H1 (cell line): ENCODE results near the gene LPP. TPM values are rescaled to one million over a fixed set of nuclear protein-coding genes. Genes with fewer than 3 reads are reported as not detected.

Experiments used
- CTCF ChIA-PET: fragments of 300-600 bp; sonication (Branson Sonifier 250); formaldehyde crosslinking; loops from one replicate; lab custom pipeline; 2021; ENCODE audit not compliant: partially characterized antibody; lab: Charles Lee
- POLR2A ChIA-PET: fragments of 300-600 bp; sonication (Branson Sonifier 250); formaldehyde crosslinking; loops from one replicate; lab custom pipeline; 2021; ENCODE audit warnings: inconsistent platforms; ENCODE audit not compliant: partially characterized antibody; lab: Charles Lee
- DNase-seq, 2 experiments: peaks; one replicate each; pipeline versions ENCODE4 v3.0.0 to v3.0.0-alpha.2; 2010 to 2022; ENCODE audit warnings: low spot score in 2 of 2, low read depth in 1 of 2, mixed read lengths in 1 of 2
- FAIRE-seq: peaks from 2 replicates; lab custom pipeline; 2011; peaks lifted over from hg19 to GRCh38; lab: Jason Lieb, UNC
- H2AFZ ChIP-seq: 2 replicates; pipeline ENCODE4 v1.8.1; 2012; ENCODE audit warnings: low read length, inconsistent platforms
- H2AK5ac ChIP-seq: 2 replicates; pipeline ENCODE4 v1.6.1; 2013; ENCODE audit warnings: low read depth, low read length
- H2BK120ac ChIP-seq: replicated peaks from 2 replicates; pipeline ENCODE3; 2013; ENCODE audit warnings: low read depth, low read length, inconsistent platforms
- H2BK12ac ChIP-seq: 2 replicates; pipeline ENCODE4 v1.6.1; 2013; ENCODE audit warnings: low read depth, low read length
- H2BK15ac ChIP-seq: 2 replicates; pipeline ENCODE4 v1.6.1; 2013; ENCODE audit warnings: low read length
- H2BK20ac ChIP-seq: 2 replicates; pipeline ENCODE4 v1.6.1; 2013; ENCODE audit warnings: low read length
- H2BK5ac ChIP-seq: 2 replicates; pipeline ENCODE4 v1.6.1; 2013; ENCODE audit warnings: low read depth, low read length
- H3K14ac ChIP-seq: 2 replicates; pipeline ENCODE4 v1.6.1; 2013; ENCODE audit warnings: inconsistent platforms; ENCODE audit not compliant: insufficient read length
- H3K18ac ChIP-seq: 2 replicates; pipeline ENCODE4 v1.6.1; 2013; ENCODE audit warnings: low read length; ENCODE audit errors: extremely low read depth
- H3K23ac ChIP-seq: 2 replicates; pipeline ENCODE4 v1.6.1; 2013; ENCODE audit warnings: inconsistent platforms; ENCODE audit not compliant: insufficient read length
- H3K23me2 ChIP-seq: 2 replicates; pipeline ENCODE4 v1.6.1; 2013; ENCODE audit warnings: low read depth, low read length
- H3K27ac ChIP-seq: 2 replicates; pipeline ENCODE4 v1.6.1; 2011; ENCODE audit warnings: low read depth, low read length, inconsistent platforms
- H3K27me3 ChIP-seq, 4 experiments: replicated peaks in 1 of 4; 1 replicate in 1 of 4; 2 replicates in 3 of 4; pipeline versions ENCODE4 v1.6.1 to v1.8.1; 2011 to 2013; ENCODE audit warnings: low read length in 3 of 4, mild to moderate bottlenecking in 3 of 4, inconsistent platforms in 2 of 4, mixed read lengths in 2 of 4, moderate library complexity in 1 of 4; ENCODE audit not compliant: control insufficient read depth in 3 of 4, insufficient read depth in 3 of 4; ENCODE audit errors: extremely low read depth in 1 of 4
- H3K36me3 ChIP-seq, 4 experiments: 2 replicates each; pipeline versions ENCODE4 v1.6.1 to v1.8.1; 2011 to 2013; ENCODE audit warnings: mild to moderate bottlenecking in 4 of 4, low read length in 3 of 4, moderate library complexity in 2 of 4, control low read depth in 1 of 4, inconsistent platforms in 1 of 4; ENCODE audit not compliant: insufficient read depth in 4 of 4, control insufficient read depth in 2 of 4
- H3K4ac ChIP-seq: replicated peaks from 2 replicates; pipeline ENCODE3; 2013; ENCODE audit warnings: low read length, low read depth, mixed read lengths, inconsistent platforms; ENCODE audit not compliant: insufficient read length
- H3K4me1 ChIP-seq, 4 experiments: replicated peaks in 1 of 4; 1 replicate in 1 of 4; 2 replicates in 3 of 4; pipeline versions ENCODE4 v1.6.1 to v1.8.1; 2011 to 2013; ENCODE audit warnings: low read length in 3 of 4, inconsistent platforms in 2 of 4, mixed read lengths in 1 of 4; ENCODE audit not compliant: insufficient read depth in 4 of 4, control insufficient read depth in 3 of 4
- H3K4me2 ChIP-seq, 2 experiments: 2 replicates each; pipeline versions ENCODE4 v1.6.1 to v1.8.1; 2011 to 2013; ENCODE audit warnings: low read depth in 2 of 2, low read length in 2 of 2, control low read depth in 1 of 2, inconsistent platforms in 1 of 2, mild to moderate bottlenecking in 1 of 2; ENCODE audit not compliant: insufficient read depth in 1 of 2
- H3K4me3 ChIP-seq, 4 experiments: fragments of 200-600, 300-600 bp in 1 of 4; sonication (generic), shearing (Covaris generic), sonication (Bioruptor Twin) in 1 of 4; 2 replicates each; pipeline versions ENCODE4 v1.5.1 to v1.8.1; 2011 to 2016; ENCODE audit warnings: low read length in 4 of 4, low read depth in 3 of 4, control low read depth in 2 of 4, inconsistent platforms in 2 of 4, mild to moderate bottlenecking in 2 of 4, mixed read lengths in 1 of 4, moderate library complexity in 1 of 4; ENCODE audit not compliant: insufficient read depth in 2 of 4; ENCODE audit errors: extremely low read depth in 1 of 4
- H3K56ac ChIP-seq: replicated peaks from 2 replicates; pipeline ENCODE3; 2013; ENCODE audit warnings: low read depth, mild to moderate bottlenecking, mixed read lengths, low read length, inconsistent platforms; ENCODE audit not compliant: insufficient read length
- H3K79me1 ChIP-seq: 2 replicates; pipeline ENCODE4 v1.6.1; 2013; ENCODE audit warnings: low read depth, low read length, control low read depth
- H3K79me2 ChIP-seq, 2 experiments: 2 replicates each; pipeline versions ENCODE4 v1.6.1 to v1.8.1; 2012 to 2013; ENCODE audit warnings: low read length in 2 of 2, mild to moderate bottlenecking in 2 of 2, inconsistent platforms in 1 of 2; ENCODE audit not compliant: insufficient read depth in 2 of 2, control insufficient read depth in 1 of 2
- H3K9ac ChIP-seq, 4 experiments: replicated peaks in 1 of 4; 1 replicate in 1 of 4; 2 replicates in 3 of 4; pipeline versions ENCODE4 v1.6.1 to v1.8.1; 2011 to 2013; ENCODE audit warnings: low read depth in 3 of 4, low read length in 3 of 4, control low read depth in 2 of 4, mild to moderate bottlenecking in 2 of 4, moderate library complexity in 2 of 4, inconsistent platforms in 1 of 4; ENCODE audit errors: extremely low read depth in 1 of 4
- H3K9me3 ChIP-seq, 2 experiments: 2 replicates each; pipeline versions ENCODE4 v1.6.1 to v1.8.1; 2012 to 2013; ENCODE audit warnings: mild to moderate bottlenecking in 2 of 2, moderate library complexity in 2 of 2, control low read depth in 1 of 2, inconsistent platforms in 1 of 2, low read depth in 1 of 2, low read length in 1 of 2, mixed read lengths in 1 of 2; ENCODE audit not compliant: insufficient read depth in 2 of 2
- H4K20me1 ChIP-seq, 2 experiments: replicated peaks in 1 of 2; 2 replicates each; pipeline versions ENCODE3 to v1.8.1; 2011 to 2013; ENCODE audit warnings: inconsistent platforms in 2 of 2, low read length in 2 of 2, mild to moderate bottlenecking in 1 of 2; ENCODE audit not compliant: insufficient read depth in 2 of 2, control insufficient read depth in 1 of 2
- H4K5ac ChIP-seq: 2 replicates; pipeline ENCODE4 v1.6.1; 2013; ENCODE audit warnings: low read length, low read depth, mixed read lengths, inconsistent platforms; ENCODE audit not compliant: insufficient read length
- H4K8ac ChIP-seq: 2 replicates; pipeline ENCODE4 v1.8.0; 2013; ENCODE audit warnings: mild to moderate bottlenecking, moderate library complexity, low read length, inconsistent platforms; ENCODE audit not compliant: insufficient read depth; ENCODE audit errors: extremely low read depth
- H4K91ac ChIP-seq: replicated peaks from 2 replicates; pipeline ENCODE3; 2013; ENCODE audit warnings: low read length, mixed read lengths, inconsistent platforms; ENCODE audit not compliant: insufficient read length
- CHD1 ChIP-seq: IDR thresholded peaks from 2 replicates; pipeline ENCODE4 v1.6.1; 2012; ENCODE audit warnings: low read depth, low read length, improper control_type of control experiment
- JUND ChIP-seq: IDR thresholded peaks from 2 replicates; pipeline ENCODE4 v1.6.1; 2011; ENCODE audit warnings: mild to moderate bottlenecking, improper control_type of control experiment, low read length
- WGBS, 2 experiments: shearing (Covaris generic) in 1 of 2; methylation state at CpG; one replicate each; pipeline versions ENCODE4 v1.1.6 to v1.1.7; 2013 to 2015; ENCODE audit warnings: low lambda C conversion rate in 2 of 2, mixed read lengths in 2 of 2, inconsistent platforms in 1 of 2, low coverage in 1 of 2, missing lambda C conversion rate in 1 of 2; ENCODE audit not compliant: insufficient replicate concordance in 2 of 2, insufficient coverage in 1 of 2, insufficient read length in 1 of 2; ENCODE audit errors: extremely low coverage in 1 of 2, missing lambda C conversion rate in 1 of 2; 5-methylcytosine and 5-hydroxymethylcytosine counted together
- polyA plus RNA-seq, 7 experiments: library from polyadenylated mRNA; depleted of rRNA in 3 of 7; stranded (reverse) in 5 of 7; unstranded in 2 of 7; fragments of >200 nt in 5 of 7; fragments of 200-250 nt in 2 of 7; gene quantifications; 1 replicate in 5 of 7; 2 replicates in 1 of 7; 4 replicates in 1 of 7; pipeline versions ENCODE4 v1.2.1 to v1.2.3, GENCODE V29; 2011 to 2013; ENCODE audit warnings: missing spikeins in 2 of 7, mixed read lengths in 2 of 7
- total RNA-seq: library from RNA; stranded (reverse); fragmentation: NEBNext Ultra II Directional; extraction: Animal tissue kit (Norgen Biotek cat#: 25700); gene quantifications from 2 replicates; pipeline ENCODE4 v1.2.1, GENCODE V29; 2021
- TF ChIP-seq, protein P1 (sequence below): IDR thresholded peaks from 2 replicates; pipeline ENCODE4 v1.6.1; 2012; ENCODE audit warnings: inconsistent platforms

The LPP gene
- total and polyA plus RNA-seq, 2 of the 8 experiments (the other 6 are each of a cell fraction or from before 2014, with no cell fraction given) = 10.0 to 53.3 TPM

DNA sequence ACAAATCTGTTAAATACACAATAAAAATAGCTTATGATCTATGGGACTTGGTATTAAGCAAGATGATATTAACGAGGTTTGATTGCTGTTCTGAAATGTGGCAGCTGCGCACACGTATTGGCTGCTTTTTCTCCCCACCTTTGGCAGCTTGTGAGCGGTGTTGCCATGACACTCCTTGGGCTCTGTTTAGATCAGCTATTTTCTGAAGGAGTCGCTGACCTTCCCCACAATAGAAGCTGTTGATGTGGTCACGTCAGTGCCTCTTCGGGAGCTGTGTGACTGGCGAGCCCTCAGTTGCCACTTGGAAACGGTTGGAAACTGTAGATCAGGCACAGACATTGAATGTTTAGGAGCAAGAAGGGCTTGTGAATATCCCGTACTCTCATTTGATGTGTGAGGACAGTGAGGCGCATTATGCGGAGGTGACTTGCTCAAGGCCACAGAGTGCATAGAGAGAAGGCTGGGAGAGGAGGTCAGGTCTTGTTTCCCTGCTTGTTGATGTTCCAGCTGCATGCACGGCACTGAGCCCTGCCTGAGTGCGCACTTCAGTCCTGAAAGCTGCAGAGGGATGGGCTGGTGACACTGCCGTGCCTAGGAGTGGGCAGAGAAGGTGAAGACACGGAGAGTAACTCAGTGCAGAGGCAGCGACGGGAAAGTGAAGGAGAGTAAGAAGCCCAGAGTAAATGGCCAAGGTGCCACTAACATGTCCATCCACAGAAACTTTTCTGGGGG lies 198.4 kb downstream of the LPP start:
- no peak overlapping the region for H4K91ac ChIP-seq
- H3K27me3 ChIP-seq = no peaks in the 10 kb centered on the region
- H3K23ac ChIP-seq = no peak overlapping the region
- H3K27ac ChIP-seq = no peak overlapping the region
- H3K18ac ChIP-seq = no peak overlapping the region
- H4K20me1 ChIP-seq = no peaks in the 10 kb centered on the region
- H3K79me1 ChIP-seq = no peaks in the 10 kb centered on the region
- no peak overlapping the region for H3K14ac ChIP-seq
- no peak overlapping the region for H2BK120ac ChIP-seq
- no peaks in the 10 kb centered on the region; the same call in 1 of the 2 replicates for H3K23me2 ChIP-seq
- H3K36me3 ChIP-seq = no peaks in the 10 kb centered on the region
- no peak overlapping the region for H4K5ac ChIP-seq
- TF ChIP-seq JUND = no peak
- TF ChIP-seq CHD1 = no peak
- TF ChIP-seq, protein P1, sequence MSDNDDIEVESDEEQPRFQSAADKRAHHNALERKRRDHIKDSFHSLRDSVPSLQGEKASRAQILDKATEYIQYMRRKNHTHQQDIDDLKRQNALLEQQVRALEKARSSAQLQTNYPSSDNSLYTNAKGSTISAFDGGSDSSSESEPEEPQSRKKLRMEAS = no peak
- no peak overlapping the region for H4K8ac ChIP-seq
- no peak overlapping the region for H2AFZ ChIP-seq
- ChIA-PET CTCF (interaction anchor here (0.6 to 1.6 kb wide), 5 partner anchors 13 to 612 kb away, joined by 3 to 5 read pairs (median 3); no protein-coding TSS in a partner anchor), POLR2A (interaction anchor here (0.8 kb wide), 1 partner anchor 46 kb away, joined by 3 read pairs; no protein-coding TSS in a partner anchor)
- FAIRE-seq = no peak
- H2BK20ac ChIP-seq = no peak overlapping the region
- 84% methylated on average over 18 of the region's 18 CpGs; no CpG with 5 or more reads in 1 of the 2 experiments for WGBS, 2 experiments
- no peak overlapping the region for H3K56ac ChIP-seq
- H3K9ac ChIP-seq = no peak overlapping the region; a peak in 1 of 7 replicates
- no peaks in the 10 kb centered on the region for H3K4me1 ChIP-seq
- no peak overlapping the region; the same call in 1 of the 2 replicates for H2BK5ac ChIP-seq
- H3K4me3 ChIP-seq = no peak overlapping the region
- no peaks in the 10 kb centered on the region for H3K79me2 ChIP-seq
- H2AK5ac ChIP-seq = peak overlapping the region; percentile 20; the same call in 1 of the 2 replicates
- no peak overlapping the region for H3K4ac ChIP-seq
- no peak overlapping the region for H2BK12ac ChIP-seq
- no peak for DNase-seq
- no peaks in the 10 kb centered on the region for H3K9me3 ChIP-seq
- no peak overlapping the region for H2BK15ac ChIP-seq
- no peak overlapping the region for H3K4me2 ChIP-seq
